CD1c-positive myeloid dendritic cell (primary cell): ENCODE data around the gene KRTAP10-10.
"Not testable (repeated sequence)": the region's sequence is repeated elsewhere in the genome, so short reads cannot be mapped to it uniquely, and the experiment has no call there.

Source experiments
- DNase-seq: peaks from one replicate; pipeline ENCODE4 v3.0.0-alpha.2; 2016; ENCODE audit errors: extremely low spot score

The KRTAP10-10 gene, protein sequence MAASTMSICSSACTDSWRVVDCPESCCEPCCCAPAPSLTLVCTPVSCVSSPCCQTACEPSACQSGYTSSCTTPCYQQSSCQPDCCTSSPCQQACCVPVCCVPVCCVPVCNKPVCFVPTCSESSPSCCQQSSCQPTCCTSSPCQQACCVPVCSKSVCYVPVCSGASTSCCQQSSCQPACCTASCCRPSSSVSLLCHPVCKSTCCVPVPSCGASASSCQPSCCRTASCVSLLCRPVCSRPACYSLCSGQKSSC

GRCh38 chr21:44637018-44637850 is at the start of gene KRTAP10-10:
Gene KRTAP10-10 (plus strand): TSS chr21:44637356. CDS start chr21:44637418, 62 bp downstream.
- no peak for DNase-seq

DNA sequence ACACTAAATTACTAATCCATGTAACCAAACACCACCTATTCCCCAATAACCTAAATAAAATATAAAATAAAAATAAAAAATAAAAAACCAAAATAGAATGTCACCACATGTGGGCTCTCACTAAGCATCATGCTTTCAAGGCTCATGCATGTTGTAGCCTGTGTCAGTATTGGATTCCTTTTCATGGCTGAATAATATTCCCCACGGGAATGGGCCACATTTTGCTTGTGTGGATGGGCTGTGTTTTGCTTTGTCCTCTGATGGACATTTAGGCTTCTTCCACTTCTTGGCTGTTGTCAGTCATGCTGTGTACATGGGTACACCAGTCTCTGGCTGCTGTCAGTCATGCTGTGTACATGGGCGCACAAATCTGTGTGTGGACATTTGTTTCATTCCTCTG is 48.1 kb upstream of the KRTAP10-10 start:
- DNase-seq = no peak

DNA sequence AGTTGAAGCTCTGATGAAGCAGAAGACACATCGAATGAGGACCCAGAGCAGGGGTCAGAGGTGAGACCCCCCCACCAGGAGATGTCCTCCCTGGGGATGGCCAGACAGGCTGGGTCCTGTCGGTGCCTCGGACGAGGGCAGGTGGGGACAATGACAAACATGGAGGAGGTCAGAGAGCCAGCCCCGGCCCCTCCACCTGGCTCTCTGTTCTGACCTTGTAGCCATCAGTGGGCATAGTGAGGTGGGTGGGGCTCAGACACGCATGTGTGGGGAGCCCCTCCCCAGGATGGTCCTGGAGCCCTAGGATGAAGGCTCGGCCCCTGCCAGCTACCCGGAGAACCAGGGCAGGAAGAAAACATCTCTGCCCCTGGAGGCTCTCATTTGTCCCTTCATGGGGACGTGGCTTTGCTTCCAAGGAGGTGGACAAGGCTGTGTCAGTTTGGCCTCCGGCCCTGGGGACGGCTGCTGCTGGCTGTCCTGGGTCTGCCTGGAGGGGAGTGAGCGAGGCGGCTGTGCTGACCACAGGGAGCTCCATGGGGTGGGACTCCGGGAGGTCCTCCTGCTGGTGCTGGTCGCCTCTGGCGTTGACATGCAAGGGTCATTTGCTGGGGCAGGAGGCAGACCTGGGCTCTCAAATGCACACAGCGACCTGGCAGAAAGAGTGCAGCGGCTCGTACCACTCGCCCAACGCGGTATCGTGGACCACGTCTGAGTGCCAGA is 47.4 kb upstream of the KRTAP10-10 start:
- no peak for DNase-seq

DNA sequence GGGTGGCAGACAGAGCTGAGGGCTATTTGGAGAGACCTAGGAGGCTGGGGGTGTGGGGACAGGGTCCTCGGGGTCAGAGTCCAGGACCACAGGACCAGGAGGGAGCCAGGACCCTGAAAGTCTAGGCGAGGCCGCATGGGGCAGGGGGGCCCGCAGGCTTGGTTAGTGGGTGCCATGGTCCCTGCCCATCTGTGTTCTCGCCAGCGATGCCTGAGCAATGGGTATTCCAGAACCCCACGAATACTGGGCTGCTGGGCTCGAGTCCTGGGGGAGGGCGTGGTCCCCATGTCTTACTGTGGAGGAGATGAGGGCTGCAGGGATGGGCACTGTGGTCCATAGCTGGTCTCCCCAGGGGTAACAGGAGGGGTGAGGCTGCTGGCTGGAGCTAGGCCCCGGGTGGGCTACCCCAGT is 46.8 kb upstream of the KRTAP10-10 start:
- DNase-seq = no peak

DNA sequence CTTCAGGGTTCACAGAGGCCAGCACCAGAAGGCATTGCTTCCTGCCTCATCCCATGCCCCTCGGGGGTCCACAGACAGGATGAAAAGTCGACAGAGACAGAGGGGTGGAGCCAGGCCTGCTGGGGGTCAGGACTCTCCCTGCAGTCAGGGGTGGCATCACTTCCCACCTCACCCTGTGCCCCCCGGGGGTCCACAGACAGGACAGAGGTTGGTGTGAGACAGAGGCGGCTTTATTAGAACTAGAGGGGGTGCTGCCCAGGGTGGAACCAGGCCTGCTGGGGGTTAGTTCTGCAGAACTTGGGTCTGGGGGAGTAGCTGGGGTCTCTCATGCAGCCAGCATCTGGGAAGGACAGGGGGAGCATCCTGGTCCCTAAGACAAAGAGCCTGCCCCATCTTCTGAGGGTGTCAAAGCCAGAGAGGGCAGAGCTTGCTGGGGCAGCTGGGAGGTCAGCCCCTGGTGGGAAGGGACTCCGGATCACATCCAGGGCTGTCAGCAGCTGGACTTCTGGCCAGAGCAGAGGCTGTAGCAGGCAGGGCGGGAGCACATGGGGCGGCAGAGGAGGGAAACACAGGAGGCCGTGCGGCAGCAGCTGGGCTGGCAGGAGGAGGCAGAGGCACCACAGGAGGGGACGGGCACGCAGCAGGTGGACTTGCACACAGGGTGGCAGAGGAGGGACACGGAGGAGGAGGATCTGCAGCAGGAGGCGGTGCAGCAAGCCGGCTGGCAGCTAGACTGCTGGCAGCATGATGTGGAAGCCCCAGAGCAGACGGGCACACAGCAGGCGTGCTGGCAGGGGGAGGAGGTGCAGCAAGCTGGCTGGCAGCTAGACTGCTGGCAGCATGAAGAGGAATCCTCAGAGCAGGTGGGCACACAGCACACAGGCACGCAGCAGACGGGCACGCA is 46.0 kb upstream of the KRTAP10-10 start:
- not testable (repeated sequence) for DNase-seq

GRCh38 chr21:44591801-44592130 is 45.4 kb upstream of the KRTAP10-10 start:
- DNase-seq = not testable (repeated sequence)

GRCh38 chr21:44592446-44593311 is 44.5 kb upstream of the KRTAP10-10 start, which contains the start of gene KRTAP10-6:
Gene KRTAP10-6 (minus strand): TSS chr21:44592505. CDS start chr21:44592484, 21 bp downstream.
- DNase-seq = no peak

DNA sequence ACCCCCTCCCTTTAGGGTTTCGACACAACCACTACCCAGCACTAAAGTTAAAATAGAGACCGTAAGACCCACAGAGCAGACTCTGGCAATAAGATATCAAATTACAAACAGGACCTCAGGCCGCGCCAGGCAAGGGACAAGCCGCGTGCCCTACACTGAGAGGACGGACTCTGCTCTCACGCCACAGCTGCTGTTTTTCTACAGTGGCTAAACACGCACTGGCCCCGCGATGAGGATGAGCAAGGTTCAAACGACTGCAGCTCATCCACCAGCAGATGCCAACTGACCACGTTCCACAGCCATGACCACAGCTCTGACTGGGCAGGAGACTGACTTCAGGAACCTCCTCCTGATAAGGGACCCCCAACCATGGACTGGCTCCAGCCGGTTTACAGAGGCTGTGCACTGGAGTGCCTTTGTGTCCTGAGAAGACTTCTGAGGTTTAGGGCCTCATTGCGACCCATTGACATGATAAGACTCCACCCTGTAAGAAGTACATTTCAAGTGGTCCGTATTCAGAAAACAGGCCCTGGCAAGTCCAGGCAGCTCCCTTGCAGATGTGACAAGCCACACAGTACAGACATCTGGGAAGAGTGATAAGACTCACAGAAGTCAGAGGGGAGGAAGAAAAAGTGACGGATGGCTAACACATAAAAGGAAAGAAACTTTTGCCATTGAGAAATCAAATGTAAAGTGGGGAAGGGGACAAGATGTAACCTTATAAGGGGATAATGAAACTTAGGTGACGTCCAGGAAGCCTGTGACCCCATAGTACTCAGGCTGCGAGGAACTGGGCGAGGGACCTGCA is 43.4 kb upstream of the KRTAP10-10 start:
- DNase-seq = no peak

DNA sequence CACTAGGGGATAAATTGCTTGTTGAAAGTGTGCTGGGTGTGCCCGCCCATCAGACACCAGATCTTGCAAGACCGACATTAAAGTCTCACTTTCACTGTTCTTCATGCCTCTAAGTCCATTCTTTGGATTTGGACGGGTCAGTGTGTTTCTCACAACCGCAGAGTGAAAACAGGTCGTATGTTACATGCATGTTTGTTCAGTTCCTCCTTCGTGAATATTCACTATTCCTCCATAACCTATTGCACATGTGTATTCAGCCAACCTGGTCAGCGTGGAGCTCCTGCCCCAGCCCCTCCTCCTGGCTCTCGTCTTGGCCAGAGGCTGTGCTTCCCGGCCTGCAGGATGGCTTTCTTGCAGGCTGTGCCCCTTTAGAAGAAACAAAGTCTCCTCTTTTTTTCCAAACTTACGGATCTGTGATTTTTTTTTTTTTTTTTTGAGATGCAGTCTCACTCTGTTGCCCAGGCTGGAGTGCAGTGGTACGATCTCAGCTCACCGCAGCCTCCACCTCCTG is 42.7 kb upstream of the KRTAP10-10 start:
- no peak for DNase-seq

DNA sequence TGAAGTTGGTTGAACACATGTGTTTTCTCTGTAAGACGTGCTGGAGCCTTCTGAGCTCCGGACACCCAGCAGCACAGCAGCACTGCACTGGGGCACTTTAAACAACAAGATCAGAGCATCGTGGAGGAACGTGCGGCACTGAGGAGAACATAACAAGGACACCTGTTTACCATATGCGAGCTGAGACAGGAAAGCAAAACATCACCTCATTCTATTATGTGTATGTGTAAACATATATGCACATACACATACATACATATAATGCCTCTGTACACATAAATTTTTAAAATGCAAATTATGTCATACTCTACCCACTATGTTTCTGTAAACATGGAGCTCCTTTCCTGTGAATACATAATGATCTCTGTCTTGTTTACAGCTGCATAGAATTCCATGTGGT is 41.6 kb upstream of the KRTAP10-10 start:
- no peak for DNase-seq

- no peak for DNase-seq
Measured at GRCh38 chr21:44596068-44596725, 41.0 kb upstream of the KRTAP10-10 start.

- no peak for DNase-seq
Measured at GRCh38 chr21:44598061-44598460, 39.1 kb upstream of the KRTAP10-10 start.

DNA sequence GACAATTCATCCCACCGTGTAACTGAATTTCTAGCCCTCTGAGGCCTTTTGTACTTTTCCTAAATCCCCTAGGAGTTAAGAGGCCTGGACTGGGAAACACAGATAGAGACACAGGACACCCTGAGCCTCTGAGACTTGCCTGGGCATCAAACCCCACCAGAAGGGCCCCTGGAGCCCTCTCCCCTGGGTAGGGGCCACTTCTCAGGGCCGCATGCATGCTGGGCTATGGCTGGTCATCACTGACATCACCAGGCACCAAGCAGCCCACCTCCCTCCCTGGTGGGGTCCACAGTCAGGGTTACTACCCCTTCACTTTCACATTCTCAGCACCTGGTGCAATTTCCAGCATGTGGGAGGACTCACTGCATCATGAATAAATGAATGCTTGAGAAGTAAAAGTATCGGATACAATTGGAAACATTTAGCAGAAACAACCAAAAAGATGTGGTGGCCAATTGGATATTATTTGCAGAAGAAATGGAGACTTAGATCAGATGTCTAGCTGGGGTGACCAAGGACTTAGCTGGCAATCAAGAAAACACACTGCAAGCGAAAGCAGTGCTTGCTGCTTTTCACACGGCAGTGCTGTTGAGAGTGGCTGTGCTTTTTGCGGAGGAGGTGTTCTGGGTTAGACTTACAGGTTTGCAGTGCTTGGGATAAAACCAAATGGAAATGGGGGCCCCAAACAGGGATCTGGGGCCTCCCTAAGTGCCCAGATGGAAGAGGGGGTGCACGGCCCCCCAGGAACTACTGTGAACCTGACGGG is 37.7 kb upstream of the KRTAP10-10 start:
- DNase-seq = no peak

GRCh38 chr21:44600118-44600978 is 36.8 kb upstream of the KRTAP10-10 start, which contains the start of gene KRTAP10-7:
Gene KRTAP10-7 (plus strand): TSS chr21:44600597. CDS start chr21:44600622, 25 bp downstream.
- DNase-seq = not testable (repeated sequence)

DNA sequence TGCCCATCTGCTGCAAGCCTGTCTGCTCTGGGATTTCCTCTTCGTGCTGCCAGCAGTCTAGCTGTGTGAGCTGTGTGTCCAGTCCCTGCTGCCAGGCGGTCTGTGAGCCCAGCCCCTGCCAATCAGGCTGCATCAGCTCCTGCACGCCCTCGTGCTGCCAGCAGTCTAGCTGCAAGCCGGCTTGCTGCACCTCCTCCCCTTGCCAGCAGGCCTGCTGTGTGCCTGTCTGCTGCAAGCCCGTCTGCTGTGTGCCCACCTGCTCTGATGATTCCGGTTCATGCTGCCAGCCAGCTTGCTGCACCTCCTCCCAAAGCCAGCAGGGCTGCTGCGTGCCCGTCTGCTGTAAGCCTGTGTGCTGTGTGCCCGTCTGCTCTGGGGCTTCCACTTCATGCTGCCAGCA is 36.1 kb upstream of the KRTAP10-10 start:
- DNase-seq = not testable (repeated sequence)

GRCh38 chr21:44601596-44602462 is 35.3 kb upstream of the KRTAP10-10 start:
- no peak for DNase-seq
